ENCODE data around the gene ACAD9.
A peak's percentile ranks its signal among the peaks of the same experiment; 100 is the strongest.
"Not testable (repeated sequence)": the region's sequence is repeated elsewhere in the genome, so short reads cannot be mapped to it uniquely, and the experiment has no call there.

The ACAD9 gene

GRCh38 chr3:128878556-128879124 is 780 bp upstream of the ACAD9 start:
- no peaks in the 10 kb centered on the region for H3K9me3 ChIP-seq (replicated peaks; ENCODE audit: low read length)
- peak overlapping the region; percentile 100 for H3K9ac ChIP-seq (ENCODE audit: low read depth, low read length)
- peak overlapping the region; percentile 90 for H3K4me3 ChIP-seq (ENCODE audit: low read length)
- peak overlapping the region; percentile 96 for H3K4me2 ChIP-seq (ENCODE audit: low read length)
- H3K27me3 ChIP-seq (ENCODE audit: control insufficient read depth, insufficient read depth, low read length), result no peaks in the 10 kb centered on the region
- peaks cover 11% of the 10 kb centered on the region for H3K36me3 ChIP-seq (ENCODE audit: insufficient read depth, low read length)
- H3K4me1 ChIP-seq (ENCODE audit: control insufficient read depth, insufficient read depth, low read length), result peaks cover 25% of the 10 kb centered on the region

- no peaks in the 10 kb centered on the region for H3K27me3 ChIP-seq (ENCODE audit: control insufficient read depth, insufficient read depth, low read length)
- H3K9ac ChIP-seq (ENCODE audit: low read depth, low read length), result peak overlapping the region; percentile 100
- peak overlapping the region; percentile 90 for H3K4me3 ChIP-seq (ENCODE audit: low read length)
- H3K4me2 ChIP-seq (ENCODE audit: low read length), result peak overlapping the region; percentile 87
- peaks cover 17% of the 10 kb centered on the region for H3K36me3 ChIP-seq (ENCODE audit: insufficient read depth, low read length)
- no peaks in the 10 kb centered on the region for H3K9me3 ChIP-seq (replicated peaks; ENCODE audit: low read length)
- peaks cover 25% of the 10 kb centered on the region for H3K4me1 ChIP-seq (ENCODE audit: control insufficient read depth, insufficient read depth, low read length)
Measured at GRCh38 chr3:128879991-128880390, 571 bp downstream of the ACAD9 start.

GRCh38 chr3:128880455-128880854 is 1.0 kb downstream of the ACAD9 start:
- peak overlapping the region; percentile 87 for H3K4me2 ChIP-seq (ENCODE audit: low read length)
- H3K4me3 ChIP-seq (ENCODE audit: low read length), result peak overlapping the region; percentile 90
- H3K4me1 ChIP-seq (ENCODE audit: control insufficient read depth, insufficient read depth, low read length), result peaks cover 25% of the 10 kb centered on the region
- not testable (repeated sequence) for H3K9me3 ChIP-seq (replicated peaks; ENCODE audit: low read length); H3K27me3 ChIP-seq (ENCODE audit: control insufficient read depth, insufficient read depth, low read length)
- peaks cover 17% of the 10 kb centered on the region for H3K36me3 ChIP-seq (ENCODE audit: insufficient read depth, low read length)
- H3K9ac ChIP-seq (ENCODE audit: low read depth, low read length), result peak overlapping the region; percentile 100

- Histone ChIP-seq H3K4me1 (ENCODE audit: control insufficient read depth, insufficient read depth, low read length) (peaks cover 25% of the 10 kb centered on the region), H3K36me3 (ENCODE audit: insufficient read depth, low read length) (peaks cover 17% of the 10 kb centered on the region), H3K4me2 (ENCODE audit: low read length) (no peak overlapping the region), H3K9ac (ENCODE audit: low read depth, low read length) (no peak overlapping the region), H3K4me3 (ENCODE audit: low read length) (no peak overlapping the region), H3K27me3 (ENCODE audit: control insufficient read depth, insufficient read depth, low read length) (no peaks in the 10 kb centered on the region), H3K9me3 (replicated peaks; ENCODE audit: low read length) (no peaks in the 10 kb centered on the region)
Measured at GRCh38 chr3:128881576-128881975, 2.2 kb downstream of the ACAD9 start.

DNA sequence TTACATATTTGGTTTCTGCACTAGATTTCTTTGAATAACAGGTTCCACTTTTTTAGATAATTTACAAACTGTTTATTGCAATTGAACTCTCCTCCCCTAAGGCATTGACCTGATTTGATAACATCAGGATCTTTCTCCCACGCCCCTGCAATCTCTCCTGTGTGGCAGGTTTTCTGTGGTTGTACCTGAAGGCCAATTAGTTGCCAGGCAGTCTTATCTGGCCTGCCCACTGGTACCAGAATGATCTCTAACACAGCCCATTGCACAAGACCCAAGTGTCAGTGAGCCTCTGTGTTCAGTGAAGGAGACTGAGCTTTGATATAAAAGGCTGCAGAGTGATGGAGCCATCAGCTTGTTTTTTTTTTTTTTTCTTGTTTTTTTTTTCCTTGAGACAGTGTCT is 3.3 kb downstream of the ACAD9 start:
- H3K9ac ChIP-seq (ENCODE audit: low read depth, low read length), result no peak overlapping the region
- H3K9me3 ChIP-seq (replicated peaks; ENCODE audit: low read length), result no peaks in the 10 kb centered on the region
- H3K4me3 ChIP-seq (ENCODE audit: low read length), result no peak overlapping the region
- peaks cover 25% of the 10 kb centered on the region for H3K36me3 ChIP-seq (ENCODE audit: insufficient read depth, low read length)
- no peak overlapping the region for H3K4me2 ChIP-seq (ENCODE audit: low read length)
- no peaks in the 10 kb centered on the region for H3K27me3 ChIP-seq (ENCODE audit: control insufficient read depth, insufficient read depth, low read length)
- H3K4me1 ChIP-seq (ENCODE audit: control insufficient read depth, insufficient read depth, low read length), result peaks cover 25% of the 10 kb centered on the region

DNA sequence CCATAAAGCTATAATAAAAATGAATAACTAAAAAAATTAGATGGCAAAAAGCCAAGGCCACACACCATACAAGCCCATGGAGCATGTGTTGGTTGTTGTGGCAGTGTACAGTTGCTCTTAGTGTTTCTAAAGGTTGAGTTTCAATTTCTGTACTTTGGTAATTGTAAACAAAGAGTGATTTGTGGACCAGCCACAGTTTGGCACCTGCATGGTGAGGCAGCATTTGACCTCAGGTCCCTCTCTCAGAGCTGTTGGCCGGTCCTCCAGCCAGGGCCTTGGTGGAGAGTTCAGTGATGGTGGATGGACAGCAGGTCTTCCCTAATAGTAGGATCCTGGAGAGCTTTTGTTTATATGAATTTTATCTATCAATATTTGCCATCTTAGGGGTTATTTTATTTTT is 5.6 kb downstream of the ACAD9 start:
- Histone ChIP-seq H3K27me3 (ENCODE audit: control insufficient read depth, insufficient read depth, low read length) (no peaks in the 10 kb centered on the region), H3K4me2 (ENCODE audit: low read length) (no peak overlapping the region), H3K4me3 (ENCODE audit: low read length) (no peak overlapping the region), H3K36me3 (ENCODE audit: insufficient read depth, low read length) (peaks cover 28% of the 10 kb centered on the region), H3K9me3 (replicated peaks; ENCODE audit: low read length) (no peaks in the 10 kb centered on the region), H3K4me1 (ENCODE audit: control insufficient read depth, insufficient read depth, low read length) (peaks cover 13% of the 10 kb centered on the region), H3K9ac (ENCODE audit: low read depth, low read length) (no peak overlapping the region)

DNA sequence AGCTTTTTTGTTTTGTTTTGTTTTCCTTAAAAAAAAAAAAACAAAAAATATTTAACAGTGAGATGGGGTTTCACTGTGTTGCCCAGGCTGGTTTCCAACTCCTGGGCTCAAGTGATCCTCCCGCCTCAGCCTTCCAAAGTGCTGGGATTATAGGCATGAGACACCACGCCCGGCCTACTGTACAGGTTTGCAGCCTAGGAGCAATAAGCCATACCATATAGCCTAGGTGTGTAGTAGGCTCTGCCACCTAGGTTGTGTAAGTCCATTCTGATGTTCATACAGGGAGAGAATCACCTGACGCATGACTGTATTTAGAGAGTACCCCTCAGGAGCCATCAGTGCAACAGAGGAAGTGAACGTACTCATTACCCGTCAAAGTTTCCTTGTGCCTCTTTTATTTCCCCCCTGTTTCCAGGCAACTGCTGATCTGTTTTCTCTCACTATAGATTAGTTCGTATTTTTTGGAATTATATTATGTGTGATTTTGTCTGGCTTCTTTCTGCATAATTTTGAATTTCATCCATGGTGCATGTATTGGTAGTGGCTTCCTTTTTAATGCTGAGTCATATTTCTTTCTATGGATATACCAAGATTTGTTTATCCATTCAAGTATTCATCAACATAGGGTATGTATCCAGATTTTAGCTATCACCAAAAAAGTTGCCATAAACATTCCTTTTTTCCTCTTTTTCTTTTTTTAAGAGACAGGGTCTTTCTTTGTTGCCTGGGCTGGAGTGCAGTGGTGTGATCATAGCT is 9.9 kb downstream of the ACAD9 start:
- Histone ChIP-seq H3K4me2 (ENCODE audit: low read length) (no peak overlapping the region), H3K9me3 (replicated peaks; ENCODE audit: low read length) (no peaks in the 10 kb centered on the region), H3K9ac (ENCODE audit: low read depth, low read length) (no peak overlapping the region), H3K4me3 (ENCODE audit: low read length) (no peak overlapping the region), H3K4me1 (ENCODE audit: control insufficient read depth, insufficient read depth, low read length) (no peaks in the 10 kb centered on the region), H3K36me3 (ENCODE audit: insufficient read depth, low read length) (peaks cover 25% of the 10 kb centered on the region), H3K27me3 (ENCODE audit: control insufficient read depth, insufficient read depth, low read length) (no peaks in the 10 kb centered on the region)

DNA sequence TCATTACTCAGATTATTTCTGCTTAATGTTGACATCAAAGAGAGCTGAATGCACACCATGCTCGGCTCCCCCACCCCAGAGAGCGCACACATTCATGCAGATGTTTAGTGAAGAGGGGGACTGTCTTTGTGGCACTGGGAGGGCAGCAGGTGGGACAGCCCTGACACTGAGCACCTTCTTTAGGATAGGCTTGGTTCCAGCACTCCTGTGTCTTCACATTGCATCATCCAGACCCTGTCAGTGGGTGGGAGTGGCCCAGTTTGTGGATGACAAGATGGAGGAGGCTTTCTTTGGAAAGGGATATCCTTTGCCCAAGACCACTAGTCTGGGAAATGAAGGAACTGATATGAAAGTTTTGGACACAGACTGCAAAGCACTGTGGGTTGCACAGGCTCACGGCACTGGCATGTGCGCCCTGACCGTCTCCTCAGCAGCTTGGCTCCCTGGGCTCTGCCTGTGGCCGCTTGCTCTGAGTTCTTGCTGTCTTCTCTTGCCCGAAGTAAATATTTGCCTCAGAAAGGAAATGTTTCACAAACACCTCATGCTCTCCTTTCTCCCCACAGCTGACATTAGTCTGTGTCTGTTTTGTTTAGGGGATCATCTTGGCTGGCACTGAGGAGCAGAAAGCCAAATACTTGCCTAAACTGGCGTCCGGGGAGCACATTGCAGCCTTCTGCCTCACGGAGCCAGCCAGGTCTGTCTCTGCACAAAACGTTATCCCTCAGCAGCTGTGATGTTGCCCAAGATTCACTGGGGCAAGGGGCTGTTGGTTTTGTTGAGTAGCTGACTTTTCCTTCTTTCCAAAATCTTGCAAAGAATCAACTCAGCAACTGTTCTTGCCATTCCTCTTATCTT is 16.6 kb downstream of the ACAD9 start:
- no peak overlapping the region for H3K9ac ChIP-seq (ENCODE audit: low read depth, low read length)
- peaks cover 72% of the 10 kb centered on the region for H3K36me3 ChIP-seq (ENCODE audit: insufficient read depth, low read length)
- H3K4me3 ChIP-seq (ENCODE audit: low read length), result no peak overlapping the region
- H3K4me2 ChIP-seq (ENCODE audit: low read length), result no peak overlapping the region
- H3K27me3 ChIP-seq (ENCODE audit: control insufficient read depth, insufficient read depth, low read length), result no peaks in the 10 kb centered on the region
- H3K4me1 ChIP-seq (ENCODE audit: control insufficient read depth, insufficient read depth, low read length), result no peaks in the 10 kb centered on the region
- no peaks in the 10 kb centered on the region for H3K9me3 ChIP-seq (replicated peaks; ENCODE audit: low read length)

- Histone ChIP-seq H3K9ac (ENCODE audit: low read depth, low read length) (no peak overlapping the region), H3K36me3 (ENCODE audit: insufficient read depth, low read length) (peaks cover 89% of the 10 kb centered on the region), H3K4me1 (ENCODE audit: control insufficient read depth, insufficient read depth, low read length) (no peaks in the 10 kb centered on the region), H3K9me3 (replicated peaks; ENCODE audit: low read length) (no peaks in the 10 kb centered on the region), H3K4me2 (ENCODE audit: low read length) (no peak overlapping the region), H3K4me3 (ENCODE audit: low read length) (no peak overlapping the region), H3K27me3 (ENCODE audit: control insufficient read depth, insufficient read depth, low read length) (no peaks in the 10 kb centered on the region)
Measured at GRCh38 chr3:128902426-128902825, 23.0 kb downstream of the ACAD9 start.

- no peaks in the 10 kb centered on the region for H3K27me3 ChIP-seq (ENCODE audit: control insufficient read depth, insufficient read depth, low read length)
- no peak overlapping the region for H3K4me2 ChIP-seq (ENCODE audit: low read length)
- H3K36me3 ChIP-seq (ENCODE audit: insufficient read depth, low read length), result peaks cover 90% of the 10 kb centered on the region
- H3K4me1 ChIP-seq (ENCODE audit: control insufficient read depth, insufficient read depth, low read length), result no peaks in the 10 kb centered on the region
- H3K4me3 ChIP-seq (ENCODE audit: low read length), result no peak overlapping the region
- no peaks in the 10 kb centered on the region for H3K9me3 ChIP-seq (replicated peaks; ENCODE audit: low read length)
- no peak overlapping the region for H3K9ac ChIP-seq (ENCODE audit: low read depth, low read length)
Measured at GRCh38 chr3:128903501-128903900, 24.1 kb downstream of the ACAD9 start.

GRCh38 chr3:128906031-128906803 is 26.8 kb downstream of the ACAD9 start:
- no peaks in the 10 kb centered on the region for H3K9me3 ChIP-seq (replicated peaks; ENCODE audit: low read length)
- H3K4me2 ChIP-seq (ENCODE audit: low read length), result no peak overlapping the region
- H3K4me3 ChIP-seq (ENCODE audit: low read length), result no peak overlapping the region
- no peaks in the 10 kb centered on the region for H3K4me1 ChIP-seq (ENCODE audit: control insufficient read depth, insufficient read depth, low read length)
- H3K27me3 ChIP-seq (ENCODE audit: control insufficient read depth, insufficient read depth, low read length), result no peaks in the 10 kb centered on the region
- no peak overlapping the region for H3K9ac ChIP-seq (ENCODE audit: low read depth, low read length)
- peaks cover 91% of the 10 kb centered on the region for H3K36me3 ChIP-seq (ENCODE audit: insufficient read depth, low read length)

All from skeletal muscle satellite cell (primary cell).